PC-3 (cell line): ENCODE results near the gene ADGRD1. TPM values are rescaled to one million over a fixed set of nuclear protein-coding genes. Genes with fewer than 3 reads are reported as not detected.

Experiments
- ATAC-seq: fragments of 200-7000 bp; cut with Tn5 transposase; 2 replicates; pipeline ENCODE4 v1.9.1; 2020; ENCODE audit warnings: mild to moderate bottlenecking, moderate library complexity
- BruUV-seq: library from RNA; stranded (reverse); fragments of 400-500 nt; replicated peaks from 2 replicates; lab custom pipeline; 2021; lab: Mats Ljungman, UMichigan
- CTCF ChIA-PET: fragments of 300-600 bp; sonication (Branson Sonifier 250); formaldehyde crosslinking; loops from one replicate; lab custom pipeline; 2022; ENCODE audit warnings: antibody characterized with exemption; lab: Charles Lee
- POLR2A ChIA-PET: fragments of 300-600 bp; sonication (Branson Sonifier 250); formaldehyde crosslinking; loops from one replicate; lab custom pipeline; 2022; ENCODE audit warnings: antibody characterized with exemption; ENCODE audit not compliant: unreplicated experiment; lab: Charles Lee
- DNase-seq: peaks from one replicate; pipeline ENCODE4 v3.0.0-alpha.2; 2015
- H2AFZ ChIP-seq: fragments of 300-600 bp; sonication (generic); 2 replicates; pipeline ENCODE4 v1.6.0; 2016; ENCODE audit warnings: antibody characterized with exemption, low read length
- H3F3A ChIP-seq: fragments of 300-600 bp; sonication (generic); one replicate; pipeline ENCODE4 v1.6.0; 2017; ENCODE audit warnings: antibody characterized with exemption, low read length, control low read depth, mild to moderate bottlenecking; ENCODE audit not compliant: unreplicated experiment
- H3K27ac ChIP-seq: fragments of 300-600 bp; sonication (generic); 2 replicates; pipeline ENCODE4 v1.5.1; 2016; ENCODE audit warnings: mild to moderate bottlenecking, low read length
- H3K27me3 ChIP-seq: fragments of 300-600 bp; sonication (generic); 2 replicates; pipeline ENCODE4 v1.6.1; 2016; ENCODE audit warnings: low read length, mixed read lengths
- H3K36me3 ChIP-seq: fragments of 300-600 bp; sonication (generic); 2 replicates; pipeline ENCODE4 v1.6.1; 2016; ENCODE audit warnings: low read depth, mixed run types, low read length, mixed read lengths
- H3K4me1 ChIP-seq: fragments of 300-600 bp; sonication (generic); 2 replicates; pipeline ENCODE4 v1.5.1; 2016; ENCODE audit warnings: low read length; ENCODE audit not compliant: insufficient read depth
- H3K4me2 ChIP-seq: fragments of 300-600 bp; sonication (generic); 2 replicates; pipeline ENCODE4 v1.6.0; 2016; ENCODE audit warnings: low read length
- H3K4me3 ChIP-seq: fragments of 300-600 bp; sonication (generic); 2 replicates; pipeline ENCODE4 v1.5.1; 2016; ENCODE audit warnings: mild to moderate bottlenecking, low read length, mixed read lengths
- H3K79me2 ChIP-seq: fragments of 300-600 bp; sonication (generic); 2 replicates; pipeline ENCODE4 v1.6.1; 2017; ENCODE audit warnings: low read length, mixed read lengths
- H3K9ac ChIP-seq: fragments of 300-600 bp; sonication (generic); 2 replicates; pipeline ENCODE4 v1.6.0; 2016; ENCODE audit warnings: mild to moderate bottlenecking, low read length
- H3K9me2 ChIP-seq: fragments of 300-600 bp; sonication (generic); replicated peaks from 2 replicates; pipeline ENCODE4 v1.6.1; 2016; ENCODE audit warnings: mixed run types, low read length, mixed read lengths
- H3K9me3 ChIP-seq: fragments of 300-600 bp; sonication (generic); 2 replicates; pipeline ENCODE4 v1.6.1; 2016; ENCODE audit warnings: low read length, mixed read lengths
- H4K20me1 ChIP-seq: fragments of 300-600 bp; sonication (generic); 2 replicates; pipeline ENCODE4 v1.6.1; 2016; ENCODE audit warnings: low read length, mixed read lengths
- EZH2 ChIP-seq: fragments of 300-600 bp; sonication (generic); IDR thresholded peaks from one replicate; pipeline ENCODE4 v1.6.1; 2017; ENCODE audit warnings: antibody characterized with exemption, mild to moderate bottlenecking, low read length; ENCODE audit not compliant: unreplicated experiment
- EZH2phosphoT487 ChIP-seq: fragments of 300-600 bp; sonication (generic); IDR thresholded peaks from 2 replicates; pipeline ENCODE4 v1.6.1; 2018; ENCODE audit warnings: mild to moderate bottlenecking, antibody characterized with exemption, low read length, borderline replicate concordance
- intact Hi-C: fragments of 100-400 bp; cut with micrococcal nuclease; formaldehyde crosslinking; loops from 2 replicates; pipeline ENCODE4 v1.9.0; 2023
- total RNA-seq: library from RNA; depleted of rRNA; stranded (reverse); fragments of >200 nt; gene quantifications from 2 replicates; pipeline ENCODE4 v1.2.3, GENCODE V29; 2014
- TF ChIP-seq, protein P1 (sequence below): fragments of 300-600 bp; sonication (generic); conservative IDR thresholded peaks from 2 replicates; pipeline ENCODE4 v1.5.1; 2017; ENCODE audit warnings: antibody characterized with exemption, low read depth, mild to moderate bottlenecking, low read length

Gene ADGRD1
- total RNA-seq, 1 experiment from 2014 or later: 0.18 TPM

DNA sequence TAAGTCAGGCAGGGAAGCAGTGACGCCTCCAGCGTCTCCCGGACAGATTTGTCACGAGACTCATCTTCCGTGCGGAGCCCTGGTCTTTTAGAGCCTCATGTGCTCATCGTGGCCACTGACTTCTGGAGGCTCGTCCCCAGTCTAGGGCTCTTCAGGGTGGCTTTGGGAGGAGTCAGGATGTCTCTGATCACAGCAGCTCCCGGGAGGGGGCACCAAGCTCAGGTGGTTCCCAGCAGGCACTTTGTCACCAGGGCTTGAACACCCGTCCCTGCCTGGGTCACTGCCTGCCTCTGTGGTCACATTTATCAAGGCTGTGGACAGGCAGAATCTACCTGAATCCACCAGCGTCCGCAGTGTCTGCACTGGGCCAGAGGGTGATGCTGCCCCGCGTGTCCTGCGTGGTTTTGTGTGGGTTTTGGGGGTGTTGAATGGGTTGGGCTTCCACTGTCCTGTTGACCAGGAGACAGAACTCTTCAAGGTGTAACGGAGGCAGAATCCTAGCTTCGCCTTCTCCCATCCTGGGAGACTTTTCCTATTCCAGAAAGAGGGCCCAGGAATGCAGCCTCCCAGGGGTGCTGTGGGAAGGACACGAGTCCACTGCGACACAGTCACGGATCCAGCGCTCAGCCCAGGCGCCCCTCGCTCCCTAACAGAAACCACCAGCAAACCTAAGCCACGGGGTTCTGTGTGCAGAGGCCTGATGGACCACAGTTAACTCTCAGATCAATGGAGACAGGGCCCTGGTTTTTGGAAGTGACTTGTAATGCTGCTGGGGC lies 132.3 kb downstream of the ADGRD1 start:
- TF ChIP-seq, protein P1, sequence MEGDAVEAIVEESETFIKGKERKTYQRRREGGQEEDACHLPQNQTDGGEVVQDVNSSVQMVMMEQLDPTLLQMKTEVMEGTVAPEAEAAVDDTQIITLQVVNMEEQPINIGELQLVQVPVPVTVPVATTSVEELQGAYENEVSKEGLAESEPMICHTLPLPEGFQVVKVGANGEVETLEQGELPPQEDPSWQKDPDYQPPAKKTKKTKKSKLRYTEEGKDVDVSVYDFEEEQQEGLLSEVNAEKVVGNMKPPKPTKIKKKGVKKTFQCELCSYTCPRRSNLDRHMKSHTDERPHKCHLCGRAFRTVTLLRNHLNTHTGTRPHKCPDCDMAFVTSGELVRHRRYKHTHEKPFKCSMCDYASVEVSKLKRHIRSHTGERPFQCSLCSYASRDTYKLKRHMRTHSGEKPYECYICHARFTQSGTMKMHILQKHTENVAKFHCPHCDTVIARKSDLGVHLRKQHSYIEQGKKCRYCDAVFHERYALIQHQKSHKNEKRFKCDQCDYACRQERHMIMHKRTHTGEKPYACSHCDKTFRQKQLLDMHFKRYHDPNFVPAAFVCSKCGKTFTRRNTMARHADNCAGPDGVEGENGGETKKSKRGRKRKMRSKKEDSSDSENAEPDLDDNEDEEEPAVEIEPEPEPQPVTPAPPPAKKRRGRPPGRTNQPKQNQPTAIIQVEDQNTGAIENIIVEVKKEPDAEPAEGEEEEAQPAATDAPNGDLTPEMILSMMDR: no peak
- TF ChIP-seq EZH2phosphoT487: no peak
- no peak for TF ChIP-seq EZH2
- peaks cover 82% of the 10 kb centered on the region for H3K27me3 ChIP-seq
- ChIA-PET CTCF (no interaction called here), POLR2A (no interaction called here)
- H3K9ac ChIP-seq: no peak overlapping the region
- H3F3A ChIP-seq: no peaks in the 10 kb centered on the region
- no peaks in the 10 kb centered on the region for H3K9me3 ChIP-seq
- H3K4me3 ChIP-seq: no peak overlapping the region
- no TSS peak for BruUV-seq
- ATAC-seq: no peak
- no peaks in the 10 kb centered on the region for H3K79me2 ChIP-seq
- no peak overlapping the region for H3K27ac ChIP-seq
- H3K36me3 ChIP-seq: no peaks in the 10 kb centered on the region
- no peaks in the 10 kb centered on the region for H4K20me1 ChIP-seq
- H3K4me1 ChIP-seq: no peaks in the 10 kb centered on the region
- no peaks in the 10 kb centered on the region for H3K9me2 ChIP-seq
- no peak overlapping the region for H3K4me2 ChIP-seq
- no peak for DNase-seq
- intact Hi-C loops: no loop called here
- no peak overlapping the region for H2AFZ ChIP-seq

DNA sequence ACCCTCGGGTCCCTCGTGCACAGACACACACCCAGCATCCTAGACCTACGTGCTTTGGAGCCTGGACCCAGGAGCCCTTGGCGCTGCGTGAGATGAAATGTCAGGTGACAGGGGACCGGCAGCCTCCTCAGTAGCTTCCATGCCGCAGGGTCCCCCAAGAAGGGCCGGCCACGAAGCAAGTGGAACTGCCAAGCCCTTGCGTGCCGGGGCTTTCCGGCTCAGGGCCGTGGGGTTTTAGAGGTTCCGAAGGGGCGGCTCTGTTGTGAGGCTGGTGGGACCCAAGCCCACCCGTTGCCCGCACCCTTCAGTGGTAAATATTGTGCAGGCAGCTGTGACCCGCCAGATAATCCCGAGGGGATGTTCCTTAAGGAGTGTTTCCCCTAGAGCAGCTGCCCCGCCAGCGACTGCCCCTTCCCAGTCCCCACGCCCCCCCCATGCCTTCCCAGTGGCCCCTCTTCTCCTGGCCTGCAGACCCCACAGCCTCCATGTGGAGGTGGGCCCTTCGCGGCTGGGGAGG lies 133.7 kb downstream of the ADGRD1 start:
- H3K27me3 ChIP-seq: peaks cover 72% of the 10 kb centered on the region
- BruUV-seq: no TSS peak
- no peaks in the 10 kb centered on the region for H3F3A ChIP-seq
- intact Hi-C loops: no loop called here
- H3K27ac ChIP-seq: no peak overlapping the region
- H4K20me1 ChIP-seq: no peaks in the 10 kb centered on the region
- H3K36me3 ChIP-seq: no peaks in the 10 kb centered on the region
- H3K79me2 ChIP-seq: no peaks in the 10 kb centered on the region
- TF ChIP-seq EZH2phosphoT487: no peak
- TF ChIP-seq EZH2: no peak
- TF ChIP-seq, protein P1: no peak
- ATAC-seq: no peak
- no peak overlapping the region for H2AFZ ChIP-seq
- POLR2A ChIA-PET: no interaction called here
- no peaks in the 10 kb centered on the region for H3K9me3 ChIP-seq
- no peak overlapping the region for H3K9ac ChIP-seq
- H3K9me2 ChIP-seq: no peaks in the 10 kb centered on the region
- no peaks in the 10 kb centered on the region for H3K4me1 ChIP-seq
- no peak overlapping the region for H3K4me2 ChIP-seq
- DNase-seq: no peak
- H3K4me3 ChIP-seq: no peak overlapping the region
- CTCF ChIA-PET: no interaction called here
